ENCODE results near the gene SIM2.

The SIM2 gene

DNA sequence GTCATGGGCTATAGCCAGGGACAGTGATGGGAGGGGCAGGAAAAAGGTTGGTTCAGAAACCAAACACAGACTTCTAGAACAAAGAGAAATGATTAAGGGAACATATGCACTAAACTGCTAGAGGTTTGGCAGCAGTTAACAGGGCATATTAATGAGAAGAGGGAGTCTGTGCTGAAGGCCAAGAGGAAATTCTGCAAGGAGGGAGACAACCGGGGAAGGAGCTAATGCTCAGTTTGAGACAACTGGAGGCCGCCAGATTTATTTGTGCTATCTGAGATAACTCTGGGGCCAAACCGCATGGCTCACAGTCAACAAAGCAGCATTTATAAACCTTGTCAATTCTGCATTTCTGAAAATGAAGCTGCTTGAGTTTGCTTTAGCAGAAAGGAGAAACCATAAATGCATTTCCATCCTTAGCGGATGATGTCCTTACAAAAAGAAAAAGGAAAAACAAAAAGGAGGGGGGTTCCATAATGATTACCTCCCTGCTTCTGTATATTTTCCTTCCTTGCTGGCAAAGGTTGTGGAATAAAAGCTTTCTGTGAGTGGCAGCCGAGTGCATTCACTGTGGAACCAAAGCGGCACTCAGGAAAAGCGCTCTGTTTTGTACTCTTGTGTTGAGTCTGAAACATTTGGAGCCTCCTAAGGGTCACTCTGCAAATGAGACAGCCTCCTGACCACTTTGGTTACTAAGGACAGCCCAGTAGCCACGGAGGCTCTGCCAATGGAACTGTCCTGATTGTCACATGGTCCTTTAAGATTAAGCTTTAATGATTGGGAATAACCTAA lies 70.3 kb downstream of the SIM2 start:
- Histone ChIP-seq H3K27me3 (ENCODE audit: low read depth) (no peaks in the 10 kb centered on the region), H3K4me1 (no peaks in the 10 kb centered on the region), H3K36me3 (replicated peaks) (no peaks in the 10 kb centered on the region), H3K9me3 (no peaks in the 10 kb centered on the region), H3K4me3 (no peak overlapping the region)
- in situ Hi-C loops (cut with MboI; ENCODE audit: low sequenced_read_pairs): no loop called here
- no peak for DNase-seq (ENCODE audit: low spot score in 2 of 2)

- in situ Hi-C loops (cut with MboI; ENCODE audit: low sequenced_read_pairs): no loop called here
- peaks cover 11% of the 10 kb centered on the region for H3K4me1 ChIP-seq
- DNase-seq (ENCODE audit: low spot score in 2 of 2): no peak
- H3K4me3 ChIP-seq: no peak overlapping the region
- no peaks in the 10 kb centered on the region for H3K36me3 ChIP-seq (replicated peaks)
- H3K27me3 ChIP-seq (ENCODE audit: low read depth): no peaks in the 10 kb centered on the region
- no peaks in the 10 kb centered on the region for H3K9me3 ChIP-seq
These were observed 74.2 kb downstream of the SIM2 start for GRCh38 chr21:36773117-36773516.

DNA sequence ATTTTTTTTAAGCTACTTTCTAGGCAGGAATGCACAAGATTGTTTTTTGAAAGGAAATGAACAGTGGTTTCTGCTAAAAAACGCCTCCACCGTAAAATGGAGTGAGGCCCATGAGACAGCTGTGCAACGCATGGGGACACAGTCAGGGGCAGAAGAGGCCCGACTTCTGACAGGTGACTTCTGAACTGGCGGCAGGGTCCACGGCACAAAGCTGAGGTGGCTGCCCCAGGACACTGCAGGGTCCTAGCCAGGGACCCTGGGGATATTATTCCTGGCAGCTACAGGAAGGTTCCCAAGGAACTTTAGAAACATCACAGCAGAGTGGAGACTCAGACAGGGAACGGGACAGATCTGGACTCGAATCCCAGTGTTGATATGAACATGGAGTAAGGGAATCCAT lies 75.1 kb downstream of the SIM2 start:
- in situ Hi-C loops (cut with MboI; ENCODE audit: low sequenced_read_pairs): no loop called here
- Histone ChIP-seq H3K27me3 (ENCODE audit: low read depth) (no peaks in the 10 kb centered on the region), H3K9me3 (no peaks in the 10 kb centered on the region), H3K4me1 (peaks cover 11% of the 10 kb centered on the region), H3K36me3 (replicated peaks) (no peaks in the 10 kb centered on the region), H3K4me3 (no peak overlapping the region)
- no peak for DNase-seq (ENCODE audit: low spot score in 2 of 2)

- no peaks in the 10 kb centered on the region for H3K9me3 ChIP-seq
- no peak overlapping the region for H3K4me3 ChIP-seq
- H3K27me3 ChIP-seq (ENCODE audit: low read depth): no peaks in the 10 kb centered on the region
- H3K36me3 ChIP-seq (replicated peaks): no peaks in the 10 kb centered on the region
- DNase-seq (ENCODE audit: low spot score in 2 of 2): peak; percentile 58 to 73
- in situ Hi-C loops (cut with MboI; ENCODE audit: low sequenced_read_pairs): no loop called here
- peaks cover 11% of the 10 kb centered on the region for H3K4me1 ChIP-seq
These were observed 78.2 kb downstream of the SIM2 start for GRCh38 chr21:36776981-36777617.

DNA sequence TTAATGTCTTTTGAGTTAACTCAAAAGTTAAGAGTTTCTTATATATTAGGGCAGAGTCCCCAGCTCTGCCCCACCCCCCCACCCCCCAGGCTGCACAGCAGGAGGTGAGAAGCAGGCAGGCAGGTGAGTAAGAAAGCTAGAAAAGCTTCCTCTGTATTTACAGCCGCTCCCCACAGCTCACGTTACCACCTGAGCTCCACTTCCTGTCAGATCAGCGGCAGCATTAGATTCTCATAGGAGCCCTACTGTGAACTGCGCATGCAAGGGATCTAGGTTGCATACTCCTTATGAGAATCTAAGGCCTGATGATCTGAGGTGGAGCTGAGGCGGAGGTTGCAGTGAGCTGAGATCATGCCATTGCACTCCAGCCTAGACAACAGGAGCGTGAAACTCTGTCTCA lies 81.9 kb downstream of the SIM2 start:
- Histone ChIP-seq H3K9me3 (no peaks in the 10 kb centered on the region), H3K36me3 (replicated peaks) (no peaks in the 10 kb centered on the region), H3K4me3 (no peak overlapping the region), H3K4me1 (peaks cover 11% of the 10 kb centered on the region), H3K27me3 (ENCODE audit: low read depth) (no peaks in the 10 kb centered on the region)
- no peak for DNase-seq (ENCODE audit: low spot score in 2 of 2)
- in situ Hi-C loops (cut with MboI; ENCODE audit: low sequenced_read_pairs): no loop called here

GRCh38 chr21:36783612-36784374 lies 84.9 kb downstream of the SIM2 start:
- no peak for DNase-seq (ENCODE audit: low spot score in 2 of 2)
- Histone ChIP-seq H3K4me3 (no peak overlapping the region), H3K36me3 (replicated peaks) (no peaks in the 10 kb centered on the region), H3K27me3 (ENCODE audit: low read depth) (no peaks in the 10 kb centered on the region), H3K4me1 (peaks cover 6% of the 10 kb centered on the region), H3K9me3 (no peaks in the 10 kb centered on the region)
- in situ Hi-C loops (cut with MboI; ENCODE audit: low sequenced_read_pairs): no loop called here

DNA sequence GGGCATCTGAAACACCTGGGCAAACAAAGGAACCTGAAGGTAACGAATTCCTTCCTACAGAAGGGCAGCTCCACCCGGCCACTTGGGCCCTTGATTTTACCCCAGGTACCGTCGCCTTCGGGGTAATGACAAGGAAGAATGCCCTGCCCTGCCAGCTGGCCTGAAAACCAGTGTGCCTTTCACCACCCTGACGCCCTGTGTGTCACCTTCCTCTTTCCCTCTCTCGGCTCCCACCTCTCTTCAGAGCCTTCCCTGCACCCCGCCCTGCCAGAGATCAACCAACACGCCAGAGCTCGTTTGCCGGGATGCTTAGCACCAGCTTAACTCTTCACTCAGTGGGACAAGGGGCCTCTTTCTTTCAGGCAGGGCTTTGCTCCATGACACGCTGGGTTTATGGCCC lies 86.0 kb downstream of the SIM2 start:
- no peak for DNase-seq (ENCODE audit: low spot score in 2 of 2)
- H3K4me3 ChIP-seq: no peak overlapping the region
- in situ Hi-C loops (cut with MboI; ENCODE audit: low sequenced_read_pairs): no loop called here
- no peaks in the 10 kb centered on the region for H3K36me3 ChIP-seq (replicated peaks)
- no peaks in the 10 kb centered on the region for H3K27me3 ChIP-seq (ENCODE audit: low read depth)
- H3K9me3 ChIP-seq: no peaks in the 10 kb centered on the region
- H3K4me1 ChIP-seq: peaks cover 6% of the 10 kb centered on the region

GRCh38 chr21:36785615-36786014 lies 86.7 kb downstream of the SIM2 start:
- Histone ChIP-seq H3K27me3 (ENCODE audit: low read depth) (no peaks in the 10 kb centered on the region), H3K4me3 (no peak overlapping the region), H3K36me3 (replicated peaks) (no peaks in the 10 kb centered on the region), H3K9me3 (no peaks in the 10 kb centered on the region), H3K4me1 (peaks cover 6% of the 10 kb centered on the region)
- in situ Hi-C loops (cut with MboI; ENCODE audit: low sequenced_read_pairs): no loop called here
- no peak for DNase-seq (ENCODE audit: low spot score in 2 of 2)

GRCh38 chr21:36786186-36786585 lies 87.3 kb downstream of the SIM2 start:
- Histone ChIP-seq H3K4me3 (no peak overlapping the region), H3K9me3 (no peaks in the 10 kb centered on the region), H3K27me3 (ENCODE audit: low read depth) (no peaks in the 10 kb centered on the region), H3K4me1 (peaks cover 6% of the 10 kb centered on the region), H3K36me3 (replicated peaks) (no peaks in the 10 kb centered on the region)
- in situ Hi-C loops (cut with MboI; ENCODE audit: low sequenced_read_pairs): no loop called here
- DNase-seq (ENCODE audit: low spot score in 2 of 2): no peak

DNA sequence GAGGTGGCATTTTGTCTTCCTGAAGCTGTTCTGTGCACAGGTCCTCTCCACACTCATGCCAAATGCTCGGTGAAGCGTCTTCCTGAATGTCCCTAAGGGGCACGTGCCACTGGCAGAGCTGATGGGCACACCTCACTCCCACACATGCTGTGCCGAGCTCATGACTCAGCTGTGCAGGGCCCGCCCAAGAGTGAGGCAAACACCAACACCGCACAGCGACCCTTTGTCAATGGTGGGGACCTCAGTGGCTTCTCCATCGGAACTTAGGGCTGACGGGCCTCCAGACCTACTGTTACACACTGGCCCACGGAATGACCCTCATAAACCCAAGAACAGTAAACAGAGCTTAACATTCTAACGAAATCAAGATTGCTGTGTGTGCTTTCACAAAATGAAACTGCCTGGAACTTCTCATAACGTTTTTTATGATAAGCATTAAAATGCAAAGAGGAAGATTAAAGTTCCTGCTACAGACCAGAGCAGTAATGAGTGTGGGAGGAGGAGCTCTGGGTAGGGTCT lies 89.3 kb downstream of the SIM2 start:
- Histone ChIP-seq H3K4me3 (no peak overlapping the region), H3K36me3 (replicated peaks) (no peaks in the 10 kb centered on the region), H3K27me3 (ENCODE audit: low read depth) (no peaks in the 10 kb centered on the region), H3K9me3 (no peaks in the 10 kb centered on the region), H3K4me1 (peaks cover 6% of the 10 kb centered on the region)
- in situ Hi-C loops (cut with MboI; ENCODE audit: low sequenced_read_pairs): no loop called here
- no peak for DNase-seq (ENCODE audit: low spot score in 2 of 2)

DNA sequence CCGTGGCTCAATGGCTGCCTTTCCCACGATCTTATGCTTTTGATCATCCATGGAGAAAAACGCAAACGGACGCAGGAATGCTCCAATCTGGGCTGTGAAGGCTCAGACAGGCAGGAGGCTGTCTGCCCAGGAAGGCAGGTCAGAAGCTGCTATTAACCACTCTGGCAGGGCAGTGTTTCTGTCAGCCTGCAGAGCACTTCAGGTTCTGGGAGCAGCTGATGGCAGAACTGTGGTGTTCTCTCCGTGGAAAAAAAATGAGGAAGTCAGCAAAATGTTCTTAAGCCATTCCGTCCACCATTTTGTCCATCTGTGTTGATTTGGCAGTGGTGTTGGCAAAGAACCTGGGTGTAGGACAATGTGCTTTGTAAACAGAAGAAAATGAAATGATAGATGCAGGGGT lies 91.7 kb downstream of the SIM2 start:
- Histone ChIP-seq H3K9me3 (no peaks in the 10 kb centered on the region), H3K4me3 (no peak overlapping the region), H3K4me1 (peaks cover 6% of the 10 kb centered on the region), H3K27me3 (ENCODE audit: low read depth) (no peaks in the 10 kb centered on the region), H3K36me3 (replicated peaks) (no peaks in the 10 kb centered on the region)
- no peak for DNase-seq (ENCODE audit: low spot score in 2 of 2)
- in situ Hi-C loops (cut with MboI; ENCODE audit: low sequenced_read_pairs): no loop called here

DNA sequence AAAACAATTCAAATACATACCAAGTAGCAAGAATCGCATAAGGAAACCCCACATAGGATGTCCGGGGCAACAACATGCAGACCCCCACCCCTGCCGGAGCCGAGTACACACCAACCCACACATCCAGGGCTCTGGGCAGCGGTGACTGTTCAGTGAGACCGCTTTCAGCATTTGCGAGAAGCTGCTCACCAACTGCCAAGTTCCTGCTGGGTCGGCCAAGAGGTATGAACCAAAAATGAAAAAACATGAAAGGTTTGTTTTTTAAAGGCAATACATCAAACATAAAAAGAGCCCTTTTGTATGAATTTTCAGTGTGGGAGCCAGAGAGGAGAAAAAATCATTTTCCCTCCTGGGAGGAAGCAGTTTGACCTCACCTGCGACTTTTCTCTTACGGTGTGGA lies 92.3 kb downstream of the SIM2 start:
- DNase-seq (ENCODE audit: low spot score in 2 of 2): no peak
- no peak overlapping the region for H3K4me3 ChIP-seq
- H3K27me3 ChIP-seq (ENCODE audit: low read depth): no peaks in the 10 kb centered on the region
- in situ Hi-C loops (cut with MboI; ENCODE audit: low sequenced_read_pairs): no loop called here
- peaks cover 6% of the 10 kb centered on the region for H3K4me1 ChIP-seq
- no peaks in the 10 kb centered on the region for H3K9me3 ChIP-seq
- no peaks in the 10 kb centered on the region for H3K36me3 ChIP-seq (replicated peaks)

GRCh38 chr21:36791695-36792470 lies 93.0 kb downstream of the SIM2 start:
- no peak overlapping the region for H3K4me3 ChIP-seq
- in situ Hi-C loops (cut with MboI; ENCODE audit: low sequenced_read_pairs): no loop called here
- peaks cover 6% of the 10 kb centered on the region for H3K4me1 ChIP-seq
- no peaks in the 10 kb centered on the region for H3K9me3 ChIP-seq
- no peaks in the 10 kb centered on the region for H3K27me3 ChIP-seq (ENCODE audit: low read depth)
- no peaks in the 10 kb centered on the region for H3K36me3 ChIP-seq (replicated peaks)
- no peak for DNase-seq (ENCODE audit: low spot score in 2 of 2)
